Adrenal gland (tissue), 12 donors: ENCODE measurements around the gene MTMR1. TPM values are rescaled to one million over a fixed set of nuclear protein-coding genes. Genes with fewer than 3 reads are reported as not detected.

Experiments
- DNase-seq, 7 donors: peaks; one replicate each; pipeline ENCODE4 v3.0.0-alpha.2; 2019 to 2020
- H3K27ac ChIP-seq, 5 donors: fragments of 200-600 bp; sonication (generic) in 4 of 5; 1 replicate in 3 of 5; 2 replicates in 2 of 5; pipeline versions ENCODE4 v1.5.1 to v1.8.0; 2016 to 2020; ENCODE audit warnings: mild to moderate bottlenecking in 1 of 5
- H3K27me3 ChIP-seq: fragments of 200-600 bp; 2 replicates; pipeline ENCODE4 v1.8.0; 2021
- H3K36me3 ChIP-seq, 2 donors: fragments of 200-600 bp; replicated peaks in 1 of 2; 1 replicate in 1 of 2; 2 replicates in 1 of 2; pipeline versions ENCODE4 v1.5.1 to v1.8.0; 2018 to 2022
- H3K4me1 ChIP-seq, 2 donors: fragments of 200-600 bp; replicated peaks in 1 of 2; 1 replicate in 1 of 2; 2 replicates in 1 of 2; pipeline versions ENCODE4 v1.5.1 to v1.8.0; 2018 to 2021
- H3K4me3 ChIP-seq, 4 donors: fragments of 200-600 bp; sonication (generic) in 3 of 4; one replicate each; pipeline ENCODE4 v1.5.1; 2016 to 2018
- H3K9me3 ChIP-seq, 3 donors: fragments of 200-600 bp; sonication (generic) in 1 of 3; replicated peaks in 1 of 3; 1 replicate in 2 of 3; 2 replicates in 1 of 3; pipeline versions ENCODE4 v1.5.1 to v1.8.0; 2016 to 2021
- POLR2A ChIP-seq, 2 donors: fragments of 450-650 bp; IDR thresholded peaks; one replicate each; pipeline ENCODE4 v1.6.1; 2017; ENCODE audit warnings: antibody characterized with exemption in 2 of 2, mild to moderate bottlenecking in 2 of 2, moderate library complexity in 1 of 2
- WGBS, 4 donors: extraction: QIAGEN DNeasy Blood & Tissue Kit in 2 of 4; methylation state at CpG; one replicate each; pipeline versions ENCODE4 v1.1.5 to v1.1.7; 2013 to 2017; 5-methylcytosine and 5-hydroxymethylcytosine counted together
- intact Hi-C, 2 donors: fragments of 100-400 bp; cut with DNase I; formaldehyde crosslinking; loops; one replicate each; pipeline versions ENCODE4 v1.14.1 to v1.15.0; 2022 to 2023
- polyA plus RNA-seq, 3 donors: library from polyadenylated mRNA; stranded (reverse); fragments of 200-250 nt in 2 of 3; fragments of 350-450 nt in 1 of 3; fragmentation: Illumina TruSeq in 1 of 3; extraction: RNeasy Lipid Tissue Mini Kit (QIAGEN cat#74804) in 1 of 3; gene quantifications; one replicate each; pipeline ENCODE4 v1.2.3, GENCODE V29; 2013 to 2014
- total RNA-seq, 9 donors: library from RNA; depleted of rRNA in 4 of 9; stranded (reverse); fragments of >200 nt in 4 of 9; fragments of 120-200 nt in 1 of 9; fragmentation: NEBNext Ultra II Directional in 1 of 9; extraction: Animal tissue kit (Norgen Biotek cat#: 25700) in 1 of 9; gene quantifications; one replicate each; pipeline versions ENCODE4 v1.1.0 to v1.2.4, GENCODE V29; 2013 to 2023
- TF ChIP-seq, protein P1 (sequence below), 6 experiments: fragments of 450-650 bp in 4 of 6; fragments of 200-600 bp in 2 of 6; sonication (generic) in 1 of 6; IDR thresholded peaks; 1 replicate in 5 of 6; 2 replicates in 1 of 6; pipeline versions ENCODE4 v1.5.1 to v1.8.0; 2016 to 2021; ENCODE audit warnings: antibody characterized with exemption in 6 of 6, mild to moderate bottlenecking in 2 of 6, moderate library complexity in 1 of 6
- donor health status: healthy with polysubstance abuse.
- donor health status: Bipolar disorder and iron deficiency.
- donor health status: DM: yes; HTN: yes; CAD: no.
- donor health status: DM: no; HTN: no; CAD: no.
- donor health status: DM: no; HTN: no; CAD: no.
- donor health status: DM: yes; HTN: yes; CAD: no.

The MTMR1 gene
- total and polyA plus RNA-seq, 12 donors: 9.2 to 19.8 (median 13.9) TPM

DNA sequence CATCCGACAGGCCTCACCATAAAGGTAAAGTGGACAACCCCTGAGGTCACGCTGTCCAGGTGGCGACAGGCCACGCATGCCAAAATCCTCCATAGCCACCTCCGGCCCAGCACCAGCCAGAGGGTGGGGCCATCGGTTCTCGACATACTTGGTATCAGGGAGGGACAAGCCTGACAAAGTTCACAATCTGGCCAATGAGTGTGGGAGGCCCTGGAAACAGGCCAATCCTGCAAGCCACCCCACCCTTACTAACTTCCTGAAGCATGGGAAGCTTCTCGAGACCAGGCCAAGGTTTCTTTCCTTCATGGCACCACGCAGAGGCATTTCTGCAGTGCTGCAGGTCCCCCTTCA is 73.8 kb downstream of the MTMR1 start:
- WGBS, 4 donors: 50 to 75% (median 69%) methylated on average over 9 of the region's 9 CpGs; no CpG with 5 or more reads in 1 of the 4 donors
- intact Hi-C loops: no loop called here

DNA sequence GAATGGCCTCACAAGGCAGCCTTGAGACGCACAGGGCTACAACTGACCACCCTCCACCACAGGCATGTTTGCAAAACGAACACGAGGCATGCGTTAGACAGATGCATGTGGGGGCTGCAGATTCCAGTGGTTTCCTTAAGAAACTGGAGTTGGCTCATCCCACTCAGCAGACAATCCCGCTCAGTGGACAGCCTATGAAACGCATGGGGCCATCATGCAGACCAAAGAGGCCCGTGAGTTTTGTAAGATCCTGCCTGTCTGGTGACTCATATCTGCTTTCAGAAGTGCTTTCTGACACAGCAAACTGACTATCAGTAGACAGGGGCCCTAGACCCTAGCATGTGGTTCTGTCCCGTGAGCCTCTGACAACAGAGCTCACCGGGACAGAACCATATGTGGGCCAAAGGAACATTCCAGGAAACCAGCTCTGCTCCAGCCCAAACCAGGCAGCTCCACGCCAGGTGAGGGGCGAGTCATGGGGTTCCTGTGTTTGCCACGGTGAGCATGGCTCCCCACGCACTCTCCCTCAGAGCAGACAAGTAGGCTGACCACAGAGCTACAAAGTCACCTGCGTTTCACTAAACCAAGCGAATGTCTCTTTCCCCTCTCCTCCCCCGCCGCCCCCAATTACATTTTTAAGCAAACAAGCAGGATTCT is 74.4 kb downstream of the MTMR1 start:
- Histone ChIP-seq H3K27ac (no peak overlapping the region), H3K4me1 (no peaks in the 10 kb centered on the region), H3K4me3 (no peak overlapping the region), H3K36me3 (no peaks in the 10 kb centered on the region), H3K9me3 (no peaks in the 10 kb centered on the region), H3K27me3 (no peaks in the 10 kb centered on the region)
- intact Hi-C loops: no loop called here
- no peak for TF ChIP-seq POLR2A (IDR thresholded peaks at IDR 0.05)
- TF ChIP-seq, protein P1, sequence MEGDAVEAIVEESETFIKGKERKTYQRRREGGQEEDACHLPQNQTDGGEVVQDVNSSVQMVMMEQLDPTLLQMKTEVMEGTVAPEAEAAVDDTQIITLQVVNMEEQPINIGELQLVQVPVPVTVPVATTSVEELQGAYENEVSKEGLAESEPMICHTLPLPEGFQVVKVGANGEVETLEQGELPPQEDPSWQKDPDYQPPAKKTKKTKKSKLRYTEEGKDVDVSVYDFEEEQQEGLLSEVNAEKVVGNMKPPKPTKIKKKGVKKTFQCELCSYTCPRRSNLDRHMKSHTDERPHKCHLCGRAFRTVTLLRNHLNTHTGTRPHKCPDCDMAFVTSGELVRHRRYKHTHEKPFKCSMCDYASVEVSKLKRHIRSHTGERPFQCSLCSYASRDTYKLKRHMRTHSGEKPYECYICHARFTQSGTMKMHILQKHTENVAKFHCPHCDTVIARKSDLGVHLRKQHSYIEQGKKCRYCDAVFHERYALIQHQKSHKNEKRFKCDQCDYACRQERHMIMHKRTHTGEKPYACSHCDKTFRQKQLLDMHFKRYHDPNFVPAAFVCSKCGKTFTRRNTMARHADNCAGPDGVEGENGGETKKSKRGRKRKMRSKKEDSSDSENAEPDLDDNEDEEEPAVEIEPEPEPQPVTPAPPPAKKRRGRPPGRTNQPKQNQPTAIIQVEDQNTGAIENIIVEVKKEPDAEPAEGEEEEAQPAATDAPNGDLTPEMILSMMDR (IDR thresholded peaks at IDR 0.05): no peak
- WGBS, 4 donors: 54 to 89% (median 70%) methylated on average over 3 to 17 of the region's 17 CpGs
- peak in 2 of 7 donors; percentile 30 to 46 for DNase-seq

More for the DNA sequence above, 73.8 kb downstream of the MTMR1 start:
- Histone ChIP-seq H3K4me1 (no peaks in the 10 kb centered on the region), H3K27ac (no peak overlapping the region), H3K36me3 (no peaks in the 10 kb centered on the region), H3K9me3 (no peaks in the 10 kb centered on the region), H3K4me3 (no peak overlapping the region), H3K27me3 (no peaks in the 10 kb centered on the region)
- DNase-seq: peak in 2 of 7 donors; percentile 12 to 23
- TF ChIP-seq, protein P1 (IDR thresholded peaks at IDR 0.05): no peak
- no peak for TF ChIP-seq POLR2A (IDR thresholded peaks at IDR 0.05)

DNA sequence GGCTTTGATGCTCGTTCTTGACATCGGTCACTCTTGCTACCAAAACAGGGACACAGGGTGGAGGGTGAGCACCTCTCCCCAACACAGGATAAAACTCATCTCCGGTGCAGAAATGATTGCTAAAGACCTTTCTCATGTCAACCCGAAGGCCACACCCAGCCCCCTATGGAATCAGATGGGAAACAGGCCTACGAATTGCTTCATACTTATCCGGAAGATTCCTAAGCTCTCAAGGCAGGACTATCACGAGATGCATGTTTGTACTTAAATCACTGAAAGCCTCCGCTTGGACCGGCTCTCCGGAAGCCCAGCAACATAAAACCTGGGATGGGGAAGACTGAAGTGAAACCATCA is 74.9 kb downstream of the MTMR1 start:
- no peak overlapping the region for H3K4me3 ChIP-seq
- no peaks in the 10 kb centered on the region for H3K9me3 ChIP-seq
- no peaks in the 10 kb centered on the region for H3K4me1 ChIP-seq
- 78 to 90% (median 86%) methylated on average over 6 to 10 of the region's 10 CpGs for WGBS, 4 donors
- no peak for DNase-seq
- no peak overlapping the region for H3K27ac ChIP-seq
- intact Hi-C loops: no loop called here
- H3K36me3 ChIP-seq: no peaks in the 10 kb centered on the region
- H3K27me3 ChIP-seq: no peaks in the 10 kb centered on the region
- no peak for TF ChIP-seq POLR2A (IDR thresholded peaks at IDR 0.05)
- TF ChIP-seq, protein P1 (IDR thresholded peaks at IDR 0.05): no peak

DNA sequence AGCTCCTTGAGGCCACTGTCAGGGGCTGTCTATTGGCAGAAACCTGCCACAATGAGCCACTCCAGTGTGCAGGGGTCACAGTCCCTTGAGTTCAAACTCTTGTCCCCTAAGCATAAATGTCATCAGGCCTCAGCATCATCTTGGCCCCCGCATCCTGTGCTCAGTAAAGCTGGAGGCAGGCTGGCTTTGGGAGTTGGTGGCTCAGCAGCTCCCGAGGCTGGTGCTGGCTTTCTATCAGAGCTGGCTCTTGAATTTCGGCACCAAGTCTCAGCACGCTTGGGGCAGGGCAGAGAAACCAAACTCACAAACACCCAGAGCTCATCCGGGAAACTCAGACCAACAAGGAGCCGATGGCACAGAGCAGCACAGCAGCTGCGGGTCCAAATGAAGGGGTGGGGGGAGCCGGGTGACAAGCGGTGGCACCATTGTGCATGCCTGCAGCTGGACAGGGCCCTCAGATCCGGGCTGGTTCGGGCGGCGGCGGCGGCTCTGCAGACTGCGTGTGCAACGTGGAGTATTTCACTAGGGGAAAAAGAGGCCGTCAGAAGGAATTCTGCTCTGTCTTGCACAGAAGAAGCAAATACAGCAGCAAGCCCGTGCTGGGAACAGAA is 75.5 kb downstream of the MTMR1 start:
- H3K36me3 ChIP-seq: no peaks in the 10 kb centered on the region
- DNase-seq: no peak
- H3K27ac ChIP-seq: no peak overlapping the region
- TF ChIP-seq, protein P1 (IDR thresholded peaks at IDR 0.05): no peak
- TF ChIP-seq POLR2A (IDR thresholded peaks at IDR 0.05): no peak
- H3K27me3 ChIP-seq: no peaks in the 10 kb centered on the region
- H3K4me3 ChIP-seq: no peak overlapping the region
- WGBS, 4 donors: 82 to 97% (median 93%) methylated on average over 10 to 19 of the region's 19 CpGs
- intact Hi-C loops: no loop called here
- no peaks in the 10 kb centered on the region for H3K4me1 ChIP-seq
- H3K9me3 ChIP-seq: no peaks in the 10 kb centered on the region
